Epithelial cell of esophagus (primary cell): Measurements from ENCODE around the gene FCHO1.
"Not testable (repeated sequence)": the region's sequence is repeated elsewhere in the genome, so short reads cannot be mapped to it uniquely, and the experiment has no call there.

ENCODE experiments used
- DNase-seq: peaks from one replicate; pipeline ENCODE4 v3.0.0; 2010; ENCODE audit warnings: low read depth
- H3K4me3 ChIP-seq: 2 replicates; pipeline ENCODE4 v1.5.1; 2011; ENCODE audit warnings: mild to moderate bottlenecking, low read length, control low read depth
- CTCF ChIP-seq: IDR thresholded peaks from 2 replicates; pipeline ENCODE4 v1.5.1; 2011; ENCODE audit warnings: low read depth, mild to moderate bottlenecking, low read length, control low read depth, inconsistent platforms; ENCODE audit not compliant: insufficient read depth; ENCODE audit errors: missing control alignments

FCHO1 gene

GRCh38 chr19:17794731-17795494, 43.6 kb downstream of the FCHO1 start, which contains the start of gene B3GNT3:
B3GNT3 (plus strand) TSS chr19:17795138; CDS start chr19:17807808, 12,670 bp downstream.
- TF ChIP-seq CTCF = no peak
- H3K4me3 ChIP-seq = peak within 1 kb of the TSS; percentile 32
- peak; percentile 70 for DNase-seq

- peak overlapping the region; percentile 32 for H3K4me3 ChIP-seq
- DNase-seq = no peak
- TF ChIP-seq CTCF = no peak
Observed at GRCh38 chr19:17795495-17795856, 44.2 kb downstream of the FCHO1 start.

- no peak for TF ChIP-seq CTCF
- peak overlapping the region; percentile 32 for H3K4me3 ChIP-seq
- no peak for DNase-seq
Observed at GRCh38 chr19:17796013-17796837, 44.9 kb downstream of the FCHO1 start.

GRCh38 chr19:17796838-17797423, 45.7 kb downstream of the FCHO1 start:
- DNase-seq = no peak
- no peak for TF ChIP-seq CTCF
- H3K4me3 ChIP-seq = no peak overlapping the region

- peak; percentile 95 for DNase-seq
- no peak for TF ChIP-seq CTCF
- no peak overlapping the region for H3K4me3 ChIP-seq
Observed at GRCh38 chr19:17797424-17798201, 46.3 kb downstream of the FCHO1 start.

- not testable (repeated sequence) for DNase-seq, H3K4me3 ChIP-seq
Observed at GRCh38 chr19:17798599-17798998, 47.3 kb downstream of the FCHO1 start.
